ENCODE data around the gene CDKN2C.

The CDKN2C gene

GRCh38 chr1:50966991-50967390 lies 3.1 kb upstream of the CDKN2C start:
- no peak for DNase-seq

GRCh38 chr1:50967416-50968157 lies 2.5 kb upstream of the CDKN2C start:
- DNase-seq, result no peak

GRCh38 chr1:50968158-50968820 lies 1.8 kb upstream of the CDKN2C start:
- DNase-seq, result peak; percentile 60

DNA sequence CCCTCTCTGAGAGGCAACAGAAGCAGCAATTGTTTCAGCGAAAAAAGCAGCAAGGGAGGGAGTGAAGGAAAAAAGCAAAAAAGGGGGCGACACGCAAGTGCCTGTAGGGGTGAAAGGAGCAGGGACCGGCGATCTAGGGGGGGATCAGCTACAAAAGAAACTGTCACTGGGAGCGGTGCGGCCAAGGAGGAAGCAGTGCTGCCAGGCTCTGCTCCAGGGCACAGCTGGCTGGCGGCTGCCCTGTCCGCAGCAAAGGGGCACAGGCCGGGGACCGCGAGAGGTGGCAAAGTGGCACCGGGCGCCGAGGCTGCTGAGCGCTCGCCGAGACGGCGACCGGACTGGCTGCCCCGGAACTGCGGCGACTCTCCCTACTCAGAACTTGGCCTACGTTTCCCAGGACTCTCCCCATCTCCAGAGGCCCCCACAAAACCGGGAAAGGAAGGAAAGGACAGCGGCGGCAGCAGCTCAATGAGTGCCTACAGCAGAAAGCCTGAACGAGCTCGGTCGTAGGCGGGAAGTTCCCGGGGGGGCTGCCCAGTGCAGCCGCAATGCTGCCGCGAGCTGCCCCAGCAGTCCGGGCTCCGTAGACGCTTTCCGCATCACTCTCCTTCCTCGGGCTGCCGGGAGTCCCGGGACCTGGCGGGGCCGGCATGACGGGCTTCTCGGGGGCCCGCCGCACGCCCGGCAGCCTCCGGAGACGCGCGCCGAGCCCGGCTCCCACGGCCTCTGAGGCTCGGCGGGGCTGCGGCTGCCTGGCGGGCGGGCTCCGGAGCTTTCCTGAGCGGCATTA lies 1.0 kb upstream of the CDKN2C start:
- no peak for DNase-seq

DNA sequence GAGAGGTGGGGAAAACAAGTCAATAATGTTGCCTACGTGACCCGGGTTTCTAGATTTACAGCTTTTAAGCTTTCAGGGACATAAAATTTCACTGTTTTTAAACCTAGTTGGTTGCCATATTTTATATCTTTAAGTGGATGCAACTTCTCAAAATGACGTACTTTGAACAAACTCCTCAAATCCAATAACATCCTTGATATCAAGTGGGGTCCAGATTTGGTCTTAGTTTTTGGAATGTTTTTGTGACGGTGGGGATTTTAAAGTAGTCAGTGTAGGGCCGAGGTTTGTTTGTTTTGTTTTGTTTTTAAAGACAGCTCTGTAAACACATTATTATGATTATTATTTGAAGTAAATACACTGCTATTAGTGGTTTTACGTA lies 453 bp downstream of the CDKN2C start:
- no peak for DNase-seq

GRCh38 chr1:50970931-50971582 lies 1.0 kb downstream of the CDKN2C start:
- no peak for DNase-seq

DNA sequence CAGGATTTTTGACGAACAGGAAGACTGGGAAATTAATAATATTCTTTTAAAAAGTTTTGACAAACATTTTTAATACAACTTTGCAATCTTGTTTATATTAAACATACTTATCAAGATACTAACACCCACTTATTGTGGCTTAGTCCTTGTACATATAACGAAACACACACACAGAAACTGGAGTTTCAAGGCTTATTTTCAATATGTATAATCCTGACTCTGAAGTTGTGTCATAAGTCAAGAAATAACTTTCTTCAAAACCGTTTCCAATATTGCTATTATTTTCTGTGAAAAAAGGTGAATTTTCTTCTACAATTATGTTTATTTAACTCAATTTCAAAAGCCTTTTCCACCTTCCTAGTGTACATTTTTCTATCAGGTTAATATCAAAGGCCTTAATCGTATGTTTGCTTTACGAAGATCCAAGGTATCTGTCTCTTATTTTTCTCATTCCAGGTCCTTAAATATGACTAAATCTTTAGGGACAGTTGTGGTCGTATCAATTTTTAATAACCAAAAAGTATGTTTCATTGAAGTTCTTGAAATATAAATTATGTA lies 1.8 kb downstream of the CDKN2C start:
- no peak for DNase-seq

GRCh38 chr1:50972766-50973165 lies 2.7 kb downstream of the CDKN2C start:
- no peak for DNase-seq

GRCh38 chr1:50973255-50973654 lies 3.2 kb downstream of the CDKN2C start:
- DNase-seq, result no peak

DNA sequence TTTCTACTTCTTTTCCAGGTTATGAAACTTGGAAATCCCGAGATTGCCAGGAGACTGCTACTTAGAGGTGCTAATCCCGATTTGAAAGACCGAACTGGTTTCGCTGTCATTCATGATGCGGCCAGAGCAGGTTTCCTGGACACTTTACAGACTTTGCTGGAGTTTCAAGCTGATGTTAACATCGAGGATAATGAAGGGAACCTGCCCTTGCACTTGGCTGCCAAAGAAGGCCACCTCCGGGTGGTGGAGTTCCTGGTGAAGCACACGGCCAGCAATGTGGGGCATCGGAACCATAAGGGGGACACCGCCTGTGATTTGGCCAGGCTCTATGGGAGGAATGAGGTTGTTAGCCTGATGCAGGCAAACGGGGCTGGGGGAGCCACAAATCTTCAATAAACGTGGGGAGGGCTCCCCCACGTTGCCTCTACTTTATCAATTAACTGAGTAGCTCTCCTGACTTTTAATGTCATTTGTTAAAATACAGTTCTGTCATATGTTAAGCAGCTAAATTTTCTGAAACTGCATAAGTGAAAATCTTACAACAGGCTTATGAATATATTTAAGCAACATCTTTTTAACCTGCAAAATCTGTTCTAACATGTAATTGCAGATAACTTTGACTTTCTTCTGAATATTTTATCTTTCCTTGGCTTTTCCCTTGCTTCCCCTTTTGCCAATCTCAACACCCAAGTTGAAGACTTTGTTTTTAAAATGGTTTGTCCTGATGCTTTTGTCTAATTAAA lies 4.0 kb downstream of the CDKN2C start:
- DNase-seq, result no peak

- no peak for DNase-seq
Observed at GRCh38 chr1:50974618-50974935, 4.5 kb downstream of the CDKN2C start.

GRCh38 chr1:50975436-50975835 lies 5.4 kb downstream of the CDKN2C start:
- no peak for DNase-seq

- no peak for DNase-seq
Observed at GRCh38 chr1:50976111-50976889, 6.3 kb downstream of the CDKN2C start.

DNA sequence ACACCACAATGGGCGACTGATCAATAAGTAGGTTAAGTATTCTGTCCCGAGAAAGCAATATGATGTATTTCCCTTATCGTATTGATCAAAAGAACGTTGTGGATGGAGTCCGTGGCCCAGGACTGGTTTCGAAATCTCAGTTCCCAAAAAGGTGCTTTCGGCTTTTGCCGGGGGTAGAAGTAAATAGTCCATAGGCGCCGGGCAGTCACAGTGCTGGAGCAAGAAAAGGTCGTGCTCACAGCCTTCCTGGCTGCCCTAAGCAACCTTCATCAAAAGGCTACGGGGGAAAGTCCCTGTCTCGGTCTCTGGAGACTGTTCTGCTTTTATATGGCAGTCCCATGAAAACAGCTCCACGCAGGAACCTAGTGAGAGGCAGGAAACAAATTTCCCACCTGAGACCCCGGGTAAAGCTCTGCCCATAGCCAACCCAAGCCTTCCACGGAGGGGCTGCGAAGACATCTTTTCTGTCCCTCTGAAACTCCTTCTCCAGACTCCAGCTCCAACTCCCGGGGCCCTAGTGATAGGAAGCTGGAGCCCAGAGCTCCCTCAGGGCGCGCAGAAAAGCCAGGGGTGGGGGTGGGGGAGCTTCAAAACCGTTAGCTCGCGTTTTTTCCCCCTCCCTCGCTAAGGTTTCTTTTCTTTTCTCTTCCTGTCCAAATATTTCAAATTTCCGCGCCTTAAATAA lies 7.0 kb downstream of the CDKN2C start:
- no peak for DNase-seq

GRCh38 chr1:50977575-50978143 lies 7.6 kb downstream of the CDKN2C start:
- no peak for DNase-seq

- DNase-seq, result no peak
Observed at GRCh38 chr1:50978144-50978851, 8.3 kb downstream of the CDKN2C start.

DNA sequence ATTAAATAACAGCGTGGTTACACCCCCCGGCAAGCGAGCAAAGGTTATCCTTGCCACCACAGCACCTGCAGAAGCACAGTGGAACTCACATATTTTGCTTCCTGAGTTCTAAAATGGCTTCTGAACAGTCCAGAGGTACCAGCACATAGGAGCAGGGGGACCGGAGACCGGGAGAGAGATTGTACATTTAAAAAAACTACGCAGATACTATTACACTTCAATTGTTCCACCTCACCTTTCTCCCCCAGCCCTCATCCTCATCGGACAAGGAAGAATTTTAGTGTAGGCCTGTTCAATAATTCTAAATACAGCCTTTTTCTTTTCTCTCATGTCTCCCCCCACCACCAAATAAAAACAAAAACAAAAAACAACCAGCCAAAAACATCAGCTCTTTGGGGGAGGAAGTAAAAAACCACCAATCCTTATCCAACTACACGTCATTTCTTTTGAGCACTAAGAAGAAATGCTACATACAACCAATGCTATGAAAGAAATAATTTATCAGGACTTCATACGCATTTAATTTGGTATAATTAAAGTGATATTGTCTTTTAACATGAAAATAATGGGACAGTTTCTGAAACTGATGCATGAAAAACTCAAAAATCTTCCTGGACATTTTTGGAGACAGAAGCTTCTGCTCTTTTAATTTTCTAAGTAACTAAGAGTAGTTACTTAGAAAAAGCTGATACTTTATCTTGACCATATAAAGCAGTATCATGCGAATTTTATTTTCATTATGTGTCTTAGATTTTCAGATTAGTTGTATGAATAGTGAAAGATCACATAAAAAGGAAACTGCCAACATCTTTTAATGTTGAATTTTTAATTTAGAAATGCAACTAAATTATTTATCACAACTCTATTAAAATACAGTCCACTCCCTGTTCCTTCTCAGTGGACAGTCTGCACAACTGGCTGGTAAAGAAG lies 9.1 kb downstream of the CDKN2C start:
- no peak for DNase-seq

DNA sequence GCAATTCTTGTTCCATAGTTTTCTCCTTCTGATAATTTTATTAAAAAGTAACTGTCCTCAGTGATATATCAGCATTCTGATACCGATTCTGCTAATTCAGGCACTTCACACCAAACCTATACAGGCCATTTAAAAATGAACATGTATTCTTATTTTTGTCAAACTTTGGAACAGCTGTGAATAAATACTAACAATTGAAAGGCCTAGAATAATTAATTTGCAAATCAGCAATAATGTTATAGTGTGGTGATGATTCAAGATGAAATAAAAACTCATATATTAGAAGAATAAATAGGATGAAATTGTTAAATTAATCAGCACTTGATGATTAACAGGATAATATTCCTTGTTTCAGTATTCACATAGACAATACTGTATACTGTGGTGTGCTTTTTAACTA lies 9.9 kb downstream of the CDKN2C start:
- DNase-seq, result no peak

DNA sequence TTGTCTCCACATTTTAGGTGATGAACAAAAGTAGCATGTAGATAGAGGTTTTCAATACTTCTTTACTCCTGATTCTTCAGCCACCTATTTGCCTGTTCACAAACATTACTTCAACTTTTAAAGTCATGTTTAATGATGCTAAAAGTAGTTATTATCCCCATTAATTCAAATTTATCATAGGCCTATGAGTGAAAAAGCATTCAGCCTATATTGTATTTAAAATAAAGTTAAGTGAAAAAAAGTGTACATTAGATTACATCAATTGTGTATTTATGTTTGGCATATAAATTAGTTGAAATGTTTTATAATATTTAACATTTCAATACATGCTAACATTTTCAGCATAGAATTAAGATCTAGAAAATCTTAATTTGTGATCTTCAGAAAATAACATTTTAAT lies 10.5 kb downstream of the CDKN2C start:
- DNase-seq, result no peak
